RWPE1 (cell line): ENCODE data around the gene ATP12A.

ENCODE experiments used
- CTCF ChIA-PET: fragments of 350-600 bp; sonication (Branson Sonifier 250); formaldehyde crosslinking; extraction: SDS; loops from one replicate; lab custom pipeline; 2021; lab: Yijun Ruan, JAX
- POLR2A ChIA-PET: fragments of 400-600 bp; formaldehyde crosslinking; extraction: SDS; loops from one replicate; lab custom pipeline; 2020; ENCODE audit warnings: antibody characterized with exemption; ENCODE audit not compliant: low non-redundant PET; lab: Yijun Ruan, JAX
- DNase-seq: peaks from one replicate; pipeline ENCODE4 v3.0.0; 2012; ENCODE audit warnings: low spot score
- H3K27ac ChIP-seq: fragments of 450-650 bp; 2 replicates; pipeline ENCODE4 v1.5.1; 2017
- TF ChIP-seq, protein P1 (sequence below): fragments of 450-650 bp; conservative IDR thresholded peaks from 2 replicates; pipeline ENCODE4 v1.5.1; 2017; ENCODE audit warnings: low read depth, mild to moderate bottlenecking

Gene ATP12A

DNA sequence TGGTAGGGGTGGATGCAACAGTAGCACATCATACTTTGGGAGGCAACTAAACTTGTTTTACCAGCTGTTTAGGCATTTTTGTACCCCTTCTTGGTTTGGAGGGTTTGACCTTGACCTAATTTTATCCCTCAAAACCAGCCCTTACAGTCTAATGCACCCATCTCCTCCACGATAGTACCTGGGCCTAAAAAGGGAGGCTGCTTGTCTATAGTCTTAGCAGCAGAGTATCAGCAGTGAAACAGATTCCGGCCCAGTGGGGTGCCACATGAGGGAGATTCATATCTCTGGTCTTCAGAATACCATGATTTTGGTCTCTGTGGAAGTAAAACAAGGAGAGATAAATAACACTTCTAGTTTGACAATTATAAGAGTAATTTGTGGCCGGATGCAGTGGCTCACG, 39.5 kb upstream of the ATP12A start:
- CTCF ChIA-PET = no interaction called here
- no peak for DNase-seq
- POLR2A ChIA-PET = no interaction called here
- TF ChIP-seq, protein P1, sequence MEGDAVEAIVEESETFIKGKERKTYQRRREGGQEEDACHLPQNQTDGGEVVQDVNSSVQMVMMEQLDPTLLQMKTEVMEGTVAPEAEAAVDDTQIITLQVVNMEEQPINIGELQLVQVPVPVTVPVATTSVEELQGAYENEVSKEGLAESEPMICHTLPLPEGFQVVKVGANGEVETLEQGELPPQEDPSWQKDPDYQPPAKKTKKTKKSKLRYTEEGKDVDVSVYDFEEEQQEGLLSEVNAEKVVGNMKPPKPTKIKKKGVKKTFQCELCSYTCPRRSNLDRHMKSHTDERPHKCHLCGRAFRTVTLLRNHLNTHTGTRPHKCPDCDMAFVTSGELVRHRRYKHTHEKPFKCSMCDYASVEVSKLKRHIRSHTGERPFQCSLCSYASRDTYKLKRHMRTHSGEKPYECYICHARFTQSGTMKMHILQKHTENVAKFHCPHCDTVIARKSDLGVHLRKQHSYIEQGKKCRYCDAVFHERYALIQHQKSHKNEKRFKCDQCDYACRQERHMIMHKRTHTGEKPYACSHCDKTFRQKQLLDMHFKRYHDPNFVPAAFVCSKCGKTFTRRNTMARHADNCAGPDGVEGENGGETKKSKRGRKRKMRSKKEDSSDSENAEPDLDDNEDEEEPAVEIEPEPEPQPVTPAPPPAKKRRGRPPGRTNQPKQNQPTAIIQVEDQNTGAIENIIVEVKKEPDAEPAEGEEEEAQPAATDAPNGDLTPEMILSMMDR = no peak
- H3K27ac ChIP-seq = no peak overlapping the region

- TF ChIP-seq, protein P1 = no peak
Measured at GRCh38 chr13:24642219-24642618, 38.0 kb upstream of the ATP12A start.

GRCh38 chr13:24644036-24644435, 36.2 kb upstream of the ATP12A start:
- ChIA-PET CTCF (no interaction called here), POLR2A (no interaction called here)
- no peak overlapping the region for H3K27ac ChIP-seq
- no peak for DNase-seq
- TF ChIP-seq, protein P1 = no peak

More at GRCh38 chr13:24642219-24642618, 38.0 kb upstream of the ATP12A start:
- H3K27ac ChIP-seq = no peak overlapping the region
- POLR2A ChIA-PET = no interaction called here
- no peak for DNase-seq
- CTCF ChIA-PET = no interaction called here

DNA sequence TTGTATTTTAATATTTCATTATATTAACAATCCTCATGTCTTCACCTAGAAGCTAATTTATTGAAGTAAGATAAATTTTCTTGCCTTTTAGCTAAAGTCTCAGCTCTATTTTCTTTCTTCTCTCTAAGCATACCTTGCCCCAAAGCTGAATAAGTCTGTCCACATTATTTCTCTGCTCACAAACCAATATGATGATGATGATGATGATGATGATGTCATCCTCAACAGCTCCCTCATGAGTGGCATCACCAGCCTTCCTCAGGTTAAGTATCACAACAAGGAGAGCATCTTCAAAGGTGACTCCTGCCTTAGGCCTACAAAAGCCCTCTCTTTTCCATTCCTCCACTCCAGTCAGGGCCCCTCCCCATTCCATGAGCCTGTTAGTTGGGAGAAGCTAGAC, 31.9 kb upstream of the ATP12A start:
- no peak for DNase-seq
- TF ChIP-seq, protein P1 = no peak
- ChIA-PET POLR2A (no interaction called here), CTCF (no interaction called here)
- no peak overlapping the region for H3K27ac ChIP-seq

GRCh38 chr13:24648983-24649687, 31.1 kb upstream of the ATP12A start:
- ChIA-PET CTCF (no interaction called here), POLR2A (no interaction called here)
- peak overlapping the region; percentile 35; the same call in 1 of the 2 replicates for H3K27ac ChIP-seq
- TF ChIP-seq, protein P1 = no peak
- DNase-seq = no peak

- CTCF ChIA-PET = no interaction called here
- DNase-seq = no peak
- H3K27ac ChIP-seq = peak overlapping the region; percentile 35; the same call in 1 of the 2 replicates
- POLR2A ChIA-PET = no interaction called here
- TF ChIP-seq, protein P1 = no peak
Measured at GRCh38 chr13:24649688-24650043, 30.5 kb upstream of the ATP12A start.
